ENCODE results near the gene TIGD3.

GRCh38 chr11:65310215-65310614, 44.3 kb upstream of the TIGD3 start:
- TF ChIP-seq CTCF (IDR thresholded peaks at IDR 0.05; ENCODE audit: low read length) = no peak
- no peak for TF ChIP-seq EZH2 (optimal IDR thresholded peaks at IDR 0.05; ENCODE audit: low read depth, low read length)
- no peak for TF ChIP-seq EZH2phosphoT487 (IDR thresholded peaks at IDR 0.05; ENCODE audit: low read length)

Measured in MM.1S (cell line).